ENCODE measurements around the gene FOXL2. TPM values are rescaled to one million over a fixed set of nuclear protein-coding genes. Genes with fewer than 3 reads are reported as not detected.

FOXL2 gene
- total RNA-seq, 1 donor from 2014 or later: 4.5 TPM

DNA sequence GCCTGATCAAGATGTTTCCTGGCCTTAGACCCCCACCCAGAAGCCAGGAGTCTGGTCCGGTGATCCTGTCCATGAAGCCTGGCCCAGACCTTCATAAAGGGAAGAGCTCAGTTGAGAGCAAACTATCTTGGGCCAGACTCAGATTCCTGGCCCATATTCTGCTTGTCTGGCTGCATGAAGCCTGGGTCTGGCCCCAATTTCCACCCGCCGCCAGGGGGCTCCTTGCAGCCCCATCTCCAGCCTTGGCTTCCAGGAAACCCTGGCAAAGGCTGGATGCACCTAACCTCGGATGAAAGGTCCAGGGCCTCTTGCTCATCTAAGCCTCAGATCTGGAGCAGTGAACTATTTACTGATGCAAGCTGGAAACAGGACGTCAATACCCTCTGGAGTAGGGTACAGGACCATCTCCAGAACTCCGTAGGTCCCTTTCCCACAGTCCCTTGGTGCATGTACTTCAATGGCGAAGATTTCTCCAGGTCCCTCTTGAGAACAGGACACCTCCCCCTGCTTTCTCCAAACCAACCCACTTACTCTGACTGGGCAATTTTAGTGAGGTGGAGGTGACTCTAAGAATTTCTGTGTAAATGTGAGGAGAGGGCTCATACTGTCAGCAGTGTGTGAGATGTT is 5.6 kb downstream of the FOXL2 start:
- Mint-ChIP-seq H3K36me3 (ENCODE audit: low read depth, unreplicated experiment) (peaks cover 4% of the 10 kb centered on the region), H3K27ac (ENCODE audit: unreplicated experiment) (no peak overlapping the region), H3K9me3 (ENCODE audit: unreplicated experiment) (peaks cover 14% of the 10 kb centered on the region), H3K27me3 (ENCODE audit: low read depth, unreplicated experiment) (peaks cover 79% of the 10 kb centered on the region), H3K4me3 (ENCODE audit: unreplicated experiment) (no peak overlapping the region), H3K4me1 (ENCODE audit: low read depth, unreplicated experiment) (peaks cover 11% of the 10 kb centered on the region)
- H3K9me3 ChIP-seq (ENCODE audit: insufficient read depth, low read depth, low read length): peaks cover 3% of the 10 kb centered on the region
- no peak overlapping the region for H3K4me2 ChIP-seq (ENCODE audit: low read length)
- H3K4me3 ChIP-seq (ENCODE audit: insufficient read depth, low read depth, low read length): no peak overlapping the region
- no peak overlapping the region for H3K27ac ChIP-seq (ENCODE audit: low read depth, low read length)
- H3K27me3 ChIP-seq (ENCODE audit: insufficient read depth, low read length): peaks cover 97% of the 10 kb centered on the region
- peaks cover 8% of the 10 kb centered on the region for H3K4me1 ChIP-seq (ENCODE audit: insufficient read depth, low read length)
- H3K36me3 ChIP-seq (ENCODE audit: insufficient read depth, low read length): no peaks in the 10 kb centered on the region
- H3K9ac ChIP-seq (ENCODE audit: low read length): no peak overlapping the region
- FAIRE-seq (no peak), DNase-seq (ENCODE audit: low read depth) (no peak)
- TF ChIP-seq, protein P1, sequence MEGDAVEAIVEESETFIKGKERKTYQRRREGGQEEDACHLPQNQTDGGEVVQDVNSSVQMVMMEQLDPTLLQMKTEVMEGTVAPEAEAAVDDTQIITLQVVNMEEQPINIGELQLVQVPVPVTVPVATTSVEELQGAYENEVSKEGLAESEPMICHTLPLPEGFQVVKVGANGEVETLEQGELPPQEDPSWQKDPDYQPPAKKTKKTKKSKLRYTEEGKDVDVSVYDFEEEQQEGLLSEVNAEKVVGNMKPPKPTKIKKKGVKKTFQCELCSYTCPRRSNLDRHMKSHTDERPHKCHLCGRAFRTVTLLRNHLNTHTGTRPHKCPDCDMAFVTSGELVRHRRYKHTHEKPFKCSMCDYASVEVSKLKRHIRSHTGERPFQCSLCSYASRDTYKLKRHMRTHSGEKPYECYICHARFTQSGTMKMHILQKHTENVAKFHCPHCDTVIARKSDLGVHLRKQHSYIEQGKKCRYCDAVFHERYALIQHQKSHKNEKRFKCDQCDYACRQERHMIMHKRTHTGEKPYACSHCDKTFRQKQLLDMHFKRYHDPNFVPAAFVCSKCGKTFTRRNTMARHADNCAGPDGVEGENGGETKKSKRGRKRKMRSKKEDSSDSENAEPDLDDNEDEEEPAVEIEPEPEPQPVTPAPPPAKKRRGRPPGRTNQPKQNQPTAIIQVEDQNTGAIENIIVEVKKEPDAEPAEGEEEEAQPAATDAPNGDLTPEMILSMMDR (IDR thresholded peaks at IDR 0.05; ENCODE audit: insufficient read depth, low read depth, low read length): peak; percentile 47
- peak; percentile 25 for TF ChIP-seq EZH2 (IDR thresholded peaks at IDR 0.05; ENCODE audit: insufficient read depth, low read length)
- H3K79me2 ChIP-seq (ENCODE audit: insufficient read depth, low read length): no peaks in the 10 kb centered on the region
- no peak overlapping the region for H2AFZ ChIP-seq (ENCODE audit: low read depth, low read length)
- peaks cover 48% of the 10 kb centered on the region for H4K20me1 ChIP-seq (ENCODE audit: insufficient read depth, low read length)

DNA sequence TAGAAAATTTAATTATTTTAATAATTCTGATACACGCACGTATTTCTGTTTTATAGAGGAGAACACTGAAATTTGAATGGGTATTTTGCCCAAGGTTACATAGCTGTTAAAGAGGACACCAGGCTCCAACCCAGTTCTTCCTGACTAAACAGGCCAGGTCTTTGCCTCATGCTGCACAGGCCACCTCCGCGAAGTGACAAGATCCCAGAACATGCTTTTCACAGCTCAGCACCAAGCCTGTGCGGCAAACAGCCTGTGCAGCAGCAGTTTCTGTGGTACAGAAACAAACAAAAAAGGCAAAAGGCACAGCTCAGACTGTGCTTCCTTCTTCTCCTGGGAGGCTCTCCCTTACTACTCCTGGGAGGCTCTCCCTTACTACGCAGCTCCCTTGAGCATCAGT is 6.5 kb downstream of the FOXL2 start:
- TF ChIP-seq EZH2 (IDR thresholded peaks at IDR 0.05; ENCODE audit: insufficient read depth, low read length): no peak
- TF ChIP-seq, protein P1 (IDR thresholded peaks at IDR 0.05; ENCODE audit: insufficient read depth, low read depth, low read length): no peak
- Histone ChIP-seq H2AFZ (ENCODE audit: low read depth, low read length) (no peak overlapping the region), H3K27ac (ENCODE audit: low read depth, low read length) (no peak overlapping the region), H3K79me2 (ENCODE audit: insufficient read depth, low read length) (no peaks in the 10 kb centered on the region), H4K20me1 (ENCODE audit: insufficient read depth, low read length) (peaks cover 49% of the 10 kb centered on the region), H3K9me3 (ENCODE audit: insufficient read depth, low read depth, low read length) (peaks cover 3% of the 10 kb centered on the region), H3K9ac (ENCODE audit: low read length) (no peak overlapping the region), H3K27me3 (ENCODE audit: insufficient read depth, low read length) (peaks cover 98% of the 10 kb centered on the region), H3K4me1 (ENCODE audit: insufficient read depth, low read length) (peaks cover 3% of the 10 kb centered on the region), H3K36me3 (ENCODE audit: insufficient read depth, low read length) (no peaks in the 10 kb centered on the region), H3K4me2 (ENCODE audit: low read length) (no peak overlapping the region), H3K4me3 (ENCODE audit: insufficient read depth, low read depth, low read length) (no peak overlapping the region)
- DNase-seq (ENCODE audit: low read depth): no peak
- peaks cover 15% of the 10 kb centered on the region for H3K9me3 Mint-ChIP-seq (ENCODE audit: unreplicated experiment)
- FAIRE-seq: no peak
- no peak overlapping the region for H3K4me3 Mint-ChIP-seq (ENCODE audit: unreplicated experiment)
- no peak overlapping the region for H3K27ac Mint-ChIP-seq (ENCODE audit: unreplicated experiment)
- H3K27me3 Mint-ChIP-seq (ENCODE audit: low read depth, unreplicated experiment): peaks cover 86% of the 10 kb centered on the region
- peaks cover 4% of the 10 kb centered on the region for H3K36me3 Mint-ChIP-seq (ENCODE audit: low read depth, unreplicated experiment)
- peaks cover 11% of the 10 kb centered on the region for H3K4me1 Mint-ChIP-seq (ENCODE audit: low read depth, unreplicated experiment)

DNA sequence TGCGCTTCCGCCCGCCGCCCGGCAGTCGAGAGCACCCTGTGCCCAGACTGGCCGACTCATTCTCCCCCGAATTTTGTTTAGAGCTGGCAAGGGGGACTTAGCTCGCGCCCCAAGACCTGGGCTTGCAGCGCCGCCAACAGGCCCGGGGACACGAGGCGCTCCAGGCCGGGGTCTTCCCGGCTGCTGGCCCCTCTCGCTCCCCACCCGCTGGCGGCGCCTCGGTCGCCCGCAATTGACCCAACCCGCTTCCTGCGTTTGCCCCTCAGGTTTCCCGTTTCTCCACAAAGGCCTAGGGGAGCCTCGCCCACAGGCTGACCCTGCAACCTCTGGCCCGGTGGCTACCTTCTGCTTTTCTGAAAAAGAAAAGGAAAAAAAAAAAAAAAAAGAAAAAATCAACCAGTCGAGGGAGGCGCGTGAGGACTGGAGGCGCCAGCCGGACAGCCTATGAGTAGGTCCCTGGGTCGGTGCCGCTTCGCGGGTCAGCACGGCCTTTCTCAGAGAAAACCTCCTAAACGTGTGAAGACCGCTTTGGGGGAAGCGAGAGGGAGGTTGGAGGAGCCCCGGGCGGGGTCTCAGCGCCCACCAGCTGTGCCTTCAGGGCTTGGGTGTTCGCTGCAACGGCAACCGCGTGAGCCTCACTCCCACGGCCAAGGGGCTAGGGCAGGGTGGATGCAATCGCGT is 7.2 kb downstream of the FOXL2 start:
- FAIRE-seq: no peak
- Mint-ChIP-seq H3K4me3 (ENCODE audit: unreplicated experiment) (no peak overlapping the region), H3K27me3 (ENCODE audit: low read depth, unreplicated experiment) (peaks cover 89% of the 10 kb centered on the region), H3K36me3 (ENCODE audit: low read depth, unreplicated experiment) (peaks cover 4% of the 10 kb centered on the region), H3K27ac (ENCODE audit: unreplicated experiment) (no peak overlapping the region), H3K4me1 (ENCODE audit: low read depth, unreplicated experiment) (peaks cover 8% of the 10 kb centered on the region), H3K9me3 (ENCODE audit: unreplicated experiment) (peaks cover 12% of the 10 kb centered on the region)
- H3K4me3 ChIP-seq (ENCODE audit: insufficient read depth, low read depth, low read length): no peak overlapping the region
- peaks cover 3% of the 10 kb centered on the region for H3K4me1 ChIP-seq (ENCODE audit: insufficient read depth, low read length)
- no peak overlapping the region for H3K9ac ChIP-seq (ENCODE audit: low read length)
- H3K27ac ChIP-seq (ENCODE audit: low read depth, low read length): no peak overlapping the region
- H4K20me1 ChIP-seq (ENCODE audit: insufficient read depth, low read length): peaks cover 49% of the 10 kb centered on the region
- peaks cover 3% of the 10 kb centered on the region for H3K9me3 ChIP-seq (ENCODE audit: insufficient read depth, low read depth, low read length)
- H2AFZ ChIP-seq (ENCODE audit: low read depth, low read length): no peak overlapping the region
- TF ChIP-seq, protein P1 (IDR thresholded peaks at IDR 0.05; ENCODE audit: insufficient read depth, low read depth, low read length): no peak
- TF ChIP-seq EZH2 (IDR thresholded peaks at IDR 0.05; ENCODE audit: insufficient read depth, low read length): peak; percentile 58
- H3K4me2 ChIP-seq (ENCODE audit: low read length): no peak overlapping the region
- no peak for DNase-seq (ENCODE audit: low read depth)
- no peaks in the 10 kb centered on the region for H3K79me2 ChIP-seq (ENCODE audit: insufficient read depth, low read length)
- H3K36me3 ChIP-seq (ENCODE audit: insufficient read depth, low read length): no peaks in the 10 kb centered on the region
- peaks cover 93% of the 10 kb centered on the region for H3K27me3 ChIP-seq (ENCODE audit: insufficient read depth, low read length)

Measured in astrocyte (in vitro differentiated cells and primary cell).